Sigmoid colon (tissue), 7 donors: Measurements from ENCODE around the gene CPSF7. TPM values are rescaled to one million over a fixed set of nuclear protein-coding genes. Genes with fewer than 3 reads are reported as not detected.

ENCODE experiments used
- DNase-seq: peaks from one replicate; pipeline ENCODE4 v3.0.0-alpha.2; 2019
- H3K27ac ChIP-seq, 4 donors: fragments of 200-600 bp; sonication (generic); one replicate each; pipeline ENCODE4 v1.5.1; 2016 to 2019; ENCODE audit warnings: mild to moderate bottlenecking in 1 of 4
- H3K27me3 ChIP-seq, 3 donors: fragments of 200-600 bp; sonication (generic); one replicate each; pipeline ENCODE4 v1.5.1; 2019; ENCODE audit warnings: mild to moderate bottlenecking in 1 of 3
- H3K36me3 ChIP-seq, 4 donors: fragments of 200-600 bp; sonication (generic); one replicate each; pipeline ENCODE4 v1.5.1; 2016 to 2019
- H3K4me1 ChIP-seq, 4 donors: fragments of 200-600 bp; sonication (generic); one replicate each; pipeline ENCODE4 v1.5.1; 2017 to 2019
- H3K4me3 ChIP-seq, 4 donors: fragments of 200-600 bp; sonication (generic); one replicate each; pipeline ENCODE4 v1.5.1; 2017 to 2019; ENCODE audit warnings: mild to moderate bottlenecking in 2 of 4, moderate library complexity in 1 of 4
- H3K9me3 ChIP-seq, 4 donors: fragments of 200-600 bp in 3 of 4; sonication (generic) in 3 of 4; one replicate each; pipeline versions ENCODE4 v1.5.1 to v1.6.1; 2013 to 2019
- CTCF ChIP-seq, 4 experiments: fragments of 450-650 bp in 3 of 4; fragments of 200-600 bp in 1 of 4; IDR thresholded peaks; one replicate each; pipeline ENCODE4 v1.5.1; 2016 to 2019; ENCODE audit warnings: antibody characterized with exemption in 4 of 4, mild to moderate bottlenecking in 3 of 4, moderate library complexity in 2 of 4
- EP300 ChIP-seq, 4 donors: sonication (generic); formaldehyde crosslinking; IDR thresholded peaks; one replicate each; pipeline ENCODE4 v1.6.1; 2017; ENCODE audit warnings: antibody characterized with exemption in 4 of 4
- POLR2A ChIP-seq, 2 donors: fragments of 450-650 bp; IDR thresholded peaks; one replicate each; pipeline ENCODE4 v1.6.1; 2016; ENCODE audit warnings: antibody characterized with exemption in 2 of 2, mild to moderate bottlenecking in 2 of 2, moderate library complexity in 2 of 2
- POLR2AphosphoS5 ChIP-seq, 4 donors: sonication (generic); formaldehyde crosslinking; IDR thresholded peaks; one replicate each; pipeline ENCODE4 v1.6.1; 2017; ENCODE audit warnings: antibody characterized with exemption in 4 of 4
- WGBS, 2 donors: extraction: QIAGEN DNeasy Blood & Tissue Kit; methylation state at CpG; one replicate each; pipeline ENCODE4 v1.1.7; 2013; 5-methylcytosine and 5-hydroxymethylcytosine counted together
- intact Hi-C: fragments of 100-400 bp; cut with DNase I; formaldehyde crosslinking; loops from one replicate; pipeline ENCODE4 v1.15.1; 2023
- polyA plus RNA-seq, 3 donors: library from polyadenylated mRNA; stranded (reverse); fragments of 200-250 nt; gene quantifications; one replicate each; pipeline ENCODE4 v1.2.3, GENCODE V29; 2013
- total RNA-seq, 4 donors: library from RNA; depleted of rRNA; stranded (reverse); fragments of >200 nt; gene quantifications; one replicate each; pipeline ENCODE4 v1.1.0, GENCODE V29; 2016
- donor health status: healthy with polysubstance abuse.
- donor health status: Bipolar disorder and iron deficiency.
- donor health status: healthy.

Gene CPSF7
- total and polyA plus RNA-seq, 7 donors = 18.0 to 48.4 (median 41.5) TPM

DNA sequence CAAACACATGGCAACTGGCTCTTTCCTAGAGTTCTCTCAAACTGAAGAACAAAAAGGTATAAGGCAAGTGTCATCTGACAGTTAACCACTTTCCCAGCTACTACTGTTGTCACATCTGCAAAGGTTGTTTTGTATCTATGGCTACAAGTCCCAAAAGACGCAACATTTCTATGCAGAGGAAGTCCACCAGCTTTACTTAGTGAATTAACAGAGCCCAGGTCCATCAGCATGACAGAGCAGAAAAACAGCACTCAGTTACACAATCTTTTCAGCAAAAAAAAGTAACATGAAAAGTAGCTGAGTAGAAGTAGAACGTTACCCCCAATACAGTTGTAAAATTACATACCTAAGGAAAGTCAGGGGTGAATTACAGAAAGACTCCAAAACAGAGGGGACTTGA is 12.1 kb downstream of the CPSF7 start:
- Histone ChIP-seq H3K27me3 (no peaks in the 10 kb centered on the region), H3K4me1 (no peaks in the 10 kb centered on the region), H3K27ac (no peak overlapping the region), H3K36me3 (peaks cover 44 to 100% (median 77%) of the 10 kb centered on the region in 4 donors), H3K4me3 (no peak overlapping the region), H3K9me3 (no peaks in the 10 kb centered on the region)
- 70 to 74% methylated on average over 2 of the region's 2 CpGs for WGBS, 2 donors
- DNase-seq = no peak
- intact Hi-C loops = no loop called here
- TF ChIP-seq POLR2AphosphoS5 (IDR thresholded peaks at IDR 0.05) = no peak

GRCh38 chr11:61416941-61417340 is 12.8 kb downstream of the CPSF7 start:
- intact Hi-C loops = no loop called here
- Histone ChIP-seq H3K9me3 (no peaks in the 10 kb centered on the region), H3K27me3 (no peaks in the 10 kb centered on the region), H3K27ac (no peak overlapping the region), H3K4me1 (no peaks in the 10 kb centered on the region), H3K36me3 (peaks cover 46 to 100% (median 83%) of the 10 kb centered on the region in 4 donors), H3K4me3 (no peak overlapping the region)
- no peak for TF ChIP-seq EP300 (IDR thresholded peaks at IDR 0.05)
- no peak for TF ChIP-seq CTCF (IDR thresholded peaks at IDR 0.05)
- no peak for TF ChIP-seq POLR2AphosphoS5 (IDR thresholded peaks at IDR 0.05)
- TF ChIP-seq POLR2A (IDR thresholded peaks at IDR 0.05) = no peak
- no peak for DNase-seq
- WGBS, 2 donors = 74 to 85% methylated on average over 3 of the region's 3 CpGs

- no peaks in the 10 kb centered on the region for H3K9me3 ChIP-seq
- H3K4me1 ChIP-seq = no peaks in the 10 kb centered on the region
- 95 to 98% methylated on average over 6 of the region's 6 CpGs for WGBS, 2 donors
- peaks cover 59 to 100% (median 87%) of the 10 kb centered on the region in 4 donors for H3K36me3 ChIP-seq
- intact Hi-C loops = no loop called here
- TF ChIP-seq POLR2A (IDR thresholded peaks at IDR 0.05) = no peak
- no peak for TF ChIP-seq EP300 (IDR thresholded peaks at IDR 0.05)
- no peak for TF ChIP-seq POLR2AphosphoS5 (IDR thresholded peaks at IDR 0.05)
- no peak for TF ChIP-seq CTCF (IDR thresholded peaks at IDR 0.05)
- H3K27ac ChIP-seq = no peak overlapping the region
- DNase-seq = no peak
- H3K27me3 ChIP-seq = no peaks in the 10 kb centered on the region
- no peak overlapping the region for H3K4me3 ChIP-seq
Measured at GRCh38 chr11:61415381-61415780, 14.4 kb downstream of the CPSF7 start.

GRCh38 chr11:61414547-61414946 is 15.2 kb downstream of the CPSF7 start:
- no peak overlapping the region for H3K4me3 ChIP-seq
- no peak for TF ChIP-seq POLR2AphosphoS5 (IDR thresholded peaks at IDR 0.05)
- TF ChIP-seq EP300 (IDR thresholded peaks at IDR 0.05) = no peak
- no peak for TF ChIP-seq CTCF (IDR thresholded peaks at IDR 0.05)
- TF ChIP-seq POLR2A (IDR thresholded peaks at IDR 0.05) = no peak
- no peaks in the 10 kb centered on the region for H3K27me3 ChIP-seq
- no peak for DNase-seq
- no peaks in the 10 kb centered on the region for H3K4me1 ChIP-seq
- H3K36me3 ChIP-seq = peaks cover 59 to 100% (median 87%) of the 10 kb centered on the region in 4 donors
- no peaks in the 10 kb centered on the region for H3K9me3 ChIP-seq
- intact Hi-C loops = no loop called here
- 65 to 84% methylated on average over 2 of the region's 2 CpGs for WGBS, 2 donors
- no peak overlapping the region for H3K27ac ChIP-seq

GRCh38 chr11:61413496-61413895 is 16.3 kb downstream of the CPSF7 start:
- Histone ChIP-seq H3K4me3 (no peak overlapping the region), H3K9me3 (no peaks in the 10 kb centered on the region), H3K36me3 (peaks cover 60 to 100% (median 86%) of the 10 kb centered on the region in 4 donors), H3K27me3 (no peaks in the 10 kb centered on the region), H3K27ac (no peak overlapping the region), H3K4me1 (no peaks in the 10 kb centered on the region)
- intact Hi-C loops = no loop called here
- 65 to 80% methylated on average over 3 of the region's 3 CpGs for WGBS, 2 donors
- no peak for TF ChIP-seq POLR2A (IDR thresholded peaks at IDR 0.05)
- no peak for TF ChIP-seq EP300 (IDR thresholded peaks at IDR 0.05)
- TF ChIP-seq CTCF (IDR thresholded peaks at IDR 0.05) = no peak
- TF ChIP-seq POLR2AphosphoS5 (IDR thresholded peaks at IDR 0.05) = no peak
- no peak for DNase-seq
